ENCODE data around the gene IGF1R.

The IGF1R gene

DNA sequence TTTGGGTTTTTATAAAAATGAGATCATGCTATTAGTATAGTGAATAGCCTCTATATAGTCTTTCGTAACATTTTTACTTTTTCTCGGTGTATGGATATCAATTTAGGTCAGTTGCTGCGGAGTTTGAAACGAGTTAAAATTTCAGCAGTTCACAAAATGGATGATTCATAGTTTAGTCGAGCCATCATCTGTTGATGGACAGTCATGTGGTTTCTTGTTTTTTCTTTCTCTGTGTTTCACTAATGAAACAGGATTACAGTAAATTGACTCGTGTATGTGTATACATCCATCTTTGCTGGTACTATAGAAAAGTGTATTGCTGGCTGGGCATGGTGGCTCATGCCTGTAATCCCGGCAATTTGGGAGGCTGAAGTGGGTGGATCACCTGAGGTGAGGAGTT lies 106.8 kb downstream of the IGF1R start:
- H3K27ac ChIP-seq (ENCODE audit: insufficient read depth, low read length, poor library complexity, severe bottlenecking), result no peak overlapping the region
- no peaks in the 10 kb centered on the region for H3K9me3 ChIP-seq (ENCODE audit: control insufficient read depth, low read length)
- H3K4me1 ChIP-seq (ENCODE audit: control insufficient read depth, insufficient read depth, low read length, poor library complexity, severe bottlenecking), result no peaks in the 10 kb centered on the region
- H3K36me3 ChIP-seq (ENCODE audit: control insufficient read depth, insufficient read depth, low read length), result no peaks in the 10 kb centered on the region
- no peak overlapping the region for H3K4me3 ChIP-seq (ENCODE audit: insufficient read depth, low read depth, low read length, poor library complexity, severe bottlenecking)
- DNase-seq, result no peak
- H3K27me3 ChIP-seq (replicated peaks; ENCODE audit: control insufficient read depth, insufficient read depth, low read length, poor library complexity, severe bottlenecking), result no peaks in the 10 kb centered on the region

DNA sequence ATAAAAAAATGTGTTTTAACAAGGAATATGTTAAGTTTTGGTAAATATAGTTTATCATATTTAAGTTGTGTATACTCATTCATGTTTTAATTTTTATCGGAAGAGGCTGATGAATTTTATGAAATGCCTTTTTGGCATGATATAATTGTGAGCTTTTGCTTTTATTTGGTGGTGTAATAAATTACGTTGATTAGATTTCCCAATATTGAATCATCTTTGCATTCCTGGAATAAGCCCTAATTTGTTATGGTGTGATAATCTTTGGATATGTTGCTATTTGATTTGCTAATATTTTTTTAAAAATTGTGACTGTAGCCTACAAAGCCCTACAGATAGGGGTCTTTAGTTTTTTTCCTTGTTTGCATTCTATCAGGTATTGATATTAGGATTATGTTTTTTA lies 107.4 kb downstream of the IGF1R start:
- no peak overlapping the region for H3K4me3 ChIP-seq (ENCODE audit: insufficient read depth, low read depth, low read length, poor library complexity, severe bottlenecking)
- no peak overlapping the region for H3K27ac ChIP-seq (ENCODE audit: insufficient read depth, low read length, poor library complexity, severe bottlenecking)
- H3K27me3 ChIP-seq (replicated peaks; ENCODE audit: control insufficient read depth, insufficient read depth, low read length, poor library complexity, severe bottlenecking), result no peaks in the 10 kb centered on the region
- DNase-seq, result no peak
- H3K36me3 ChIP-seq (ENCODE audit: control insufficient read depth, insufficient read depth, low read length), result no peaks in the 10 kb centered on the region
- H3K9me3 ChIP-seq (ENCODE audit: control insufficient read depth, low read length), result no peaks in the 10 kb centered on the region
- H3K4me1 ChIP-seq (ENCODE audit: control insufficient read depth, insufficient read depth, low read length, poor library complexity, severe bottlenecking), result no peaks in the 10 kb centered on the region

DNA sequence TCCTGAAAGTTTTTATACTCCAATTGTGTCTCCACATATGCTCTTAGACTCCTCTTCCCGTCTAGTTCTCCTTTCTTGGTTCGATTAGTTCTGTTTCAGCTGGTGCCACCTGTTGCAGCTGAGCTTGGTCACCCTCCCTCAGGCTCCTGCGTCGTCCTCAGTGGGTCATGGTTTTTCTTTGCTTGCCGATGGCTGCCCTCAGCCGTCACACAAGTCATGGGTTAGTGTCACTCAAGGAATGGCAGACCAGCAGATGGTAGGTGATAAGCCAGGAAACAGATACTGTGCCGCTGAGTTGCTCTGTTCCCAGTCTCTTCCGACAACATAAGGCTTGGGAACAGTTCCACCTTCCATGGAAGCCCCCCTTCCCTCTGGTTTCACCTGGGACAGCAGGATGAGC lies 109.9 kb downstream of the IGF1R start:
- Histone ChIP-seq H3K4me1 (ENCODE audit: control insufficient read depth, insufficient read depth, low read length, poor library complexity, severe bottlenecking) (no peaks in the 10 kb centered on the region), H3K27ac (ENCODE audit: insufficient read depth, low read length, poor library complexity, severe bottlenecking) (no peak overlapping the region), H3K9me3 (ENCODE audit: control insufficient read depth, low read length) (no peaks in the 10 kb centered on the region), H3K27me3 (replicated peaks; ENCODE audit: control insufficient read depth, insufficient read depth, low read length, poor library complexity, severe bottlenecking) (no peaks in the 10 kb centered on the region), H3K4me3 (ENCODE audit: insufficient read depth, low read depth, low read length, poor library complexity, severe bottlenecking) (no peak overlapping the region), H3K36me3 (ENCODE audit: control insufficient read depth, insufficient read depth, low read length) (no peaks in the 10 kb centered on the region)
- no peak for DNase-seq

DNA sequence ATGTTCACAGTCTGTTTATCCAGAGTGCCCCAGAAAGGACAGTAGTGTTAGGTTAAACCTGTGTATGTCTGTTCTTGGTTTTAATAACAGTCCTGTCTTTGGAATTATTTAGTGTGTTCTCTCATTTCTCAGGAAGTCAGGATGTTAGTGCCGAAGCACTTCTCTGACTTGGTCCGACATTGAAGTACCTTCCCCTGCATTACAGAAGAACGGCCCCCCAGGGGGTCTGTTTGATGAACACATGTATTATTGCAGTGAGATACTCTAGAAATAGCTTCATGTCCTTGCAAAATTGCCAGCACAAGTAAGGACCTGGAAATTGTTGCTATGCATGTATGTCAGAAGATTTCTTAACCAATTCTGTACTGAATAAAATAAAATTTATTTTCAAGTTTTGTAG lies 110.9 kb downstream of the IGF1R start:
- Histone ChIP-seq H3K27ac (ENCODE audit: insufficient read depth, low read length, poor library complexity, severe bottlenecking) (no peak overlapping the region), H3K9me3 (ENCODE audit: control insufficient read depth, low read length) (no peaks in the 10 kb centered on the region), H3K36me3 (ENCODE audit: control insufficient read depth, insufficient read depth, low read length) (no peaks in the 10 kb centered on the region), H3K4me3 (ENCODE audit: insufficient read depth, low read depth, low read length, poor library complexity, severe bottlenecking) (no peak overlapping the region), H3K27me3 (replicated peaks; ENCODE audit: control insufficient read depth, insufficient read depth, low read length, poor library complexity, severe bottlenecking) (no peaks in the 10 kb centered on the region), H3K4me1 (ENCODE audit: control insufficient read depth, insufficient read depth, low read length, poor library complexity, severe bottlenecking) (no peaks in the 10 kb centered on the region)
- DNase-seq, result no peak

DNA sequence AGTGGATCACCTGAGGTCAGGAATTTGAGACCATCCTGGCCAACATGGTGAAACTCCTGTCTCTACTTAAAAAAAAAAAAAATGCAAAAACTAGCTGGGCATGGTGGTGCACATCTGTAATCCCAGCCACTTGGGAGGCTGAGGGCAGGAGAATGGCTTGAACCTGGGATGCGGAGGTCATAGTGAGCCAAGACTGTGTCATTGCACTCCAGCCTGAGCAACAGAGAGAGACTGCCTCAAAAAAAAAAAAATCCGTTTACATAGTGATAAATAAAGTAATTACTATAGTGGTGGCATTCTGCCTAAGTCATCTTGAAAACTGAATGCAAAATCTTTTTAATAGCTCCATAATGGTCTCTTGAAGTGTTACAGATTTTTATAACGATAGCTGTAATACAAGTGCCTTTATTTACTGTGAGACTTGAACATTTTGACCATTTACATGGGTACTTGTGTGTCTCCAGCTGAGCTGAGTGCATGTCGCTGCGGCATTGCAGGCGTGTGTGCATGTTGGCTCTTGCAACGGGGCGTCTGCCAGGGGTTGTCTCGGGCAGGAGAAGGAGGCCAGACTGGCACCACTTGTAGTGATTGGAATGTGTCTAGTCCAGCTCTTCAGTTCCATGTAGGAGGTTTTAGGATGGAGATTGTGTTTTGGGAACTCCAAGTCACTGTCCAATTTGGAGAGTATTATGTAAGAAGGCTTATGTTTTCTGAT lies 111.9 kb downstream of the IGF1R start:
- H3K27ac ChIP-seq (ENCODE audit: insufficient read depth, low read length, poor library complexity, severe bottlenecking), result no peak overlapping the region
- H3K4me3 ChIP-seq (ENCODE audit: insufficient read depth, low read depth, low read length, poor library complexity, severe bottlenecking), result no peak overlapping the region
- no peak for DNase-seq
- no peaks in the 10 kb centered on the region for H3K9me3 ChIP-seq (ENCODE audit: control insufficient read depth, low read length)
- H3K27me3 ChIP-seq (replicated peaks; ENCODE audit: control insufficient read depth, insufficient read depth, low read length, poor library complexity, severe bottlenecking), result no peaks in the 10 kb centered on the region
- no peaks in the 10 kb centered on the region for H3K4me1 ChIP-seq (ENCODE audit: control insufficient read depth, insufficient read depth, low read length, poor library complexity, severe bottlenecking)
- H3K36me3 ChIP-seq (ENCODE audit: control insufficient read depth, insufficient read depth, low read length), result no peaks in the 10 kb centered on the region

DNA sequence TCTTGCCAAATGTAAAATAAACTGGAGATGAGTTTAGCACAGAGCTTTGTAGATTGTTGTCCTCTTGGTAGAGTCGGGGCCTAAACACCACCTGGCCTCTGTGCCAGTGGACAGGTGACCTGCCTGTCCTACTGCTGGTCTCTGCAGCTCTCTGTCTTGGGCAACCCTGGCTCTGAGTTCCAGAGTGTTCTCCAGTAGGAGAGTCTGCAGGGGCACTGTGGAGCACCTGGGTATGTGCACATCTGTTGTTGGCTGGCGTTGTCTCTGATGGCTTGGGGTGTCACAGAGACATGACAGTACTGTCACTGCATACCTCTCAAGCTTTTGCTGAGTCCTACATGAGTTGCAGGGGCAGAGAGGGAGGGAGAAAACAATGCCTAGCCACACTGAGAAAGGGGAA lies 112.6 kb downstream of the IGF1R start:
- H3K27ac ChIP-seq (ENCODE audit: insufficient read depth, low read length, poor library complexity, severe bottlenecking), result no peak overlapping the region
- H3K4me3 ChIP-seq (ENCODE audit: insufficient read depth, low read depth, low read length, poor library complexity, severe bottlenecking), result no peak overlapping the region
- no peaks in the 10 kb centered on the region for H3K9me3 ChIP-seq (ENCODE audit: control insufficient read depth, low read length)

DNA sequence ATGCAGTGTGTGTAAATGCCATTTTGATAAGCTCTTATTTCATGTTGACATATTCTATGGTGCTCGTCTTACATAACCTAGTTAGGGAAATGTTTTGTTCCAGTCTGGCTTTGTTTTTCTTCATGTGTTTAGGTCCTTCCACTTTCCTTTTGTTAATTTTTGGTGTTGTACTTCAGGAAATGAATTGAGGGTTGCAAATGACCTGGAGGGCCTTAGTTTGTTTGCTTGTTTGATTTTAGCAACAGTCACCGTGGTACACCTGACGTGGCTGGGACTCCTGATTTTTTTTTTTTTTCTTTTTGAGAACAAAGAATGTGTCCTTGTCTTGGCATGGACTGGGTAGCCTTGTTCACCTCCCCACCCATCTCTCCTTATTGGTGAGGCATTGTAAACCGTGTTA lies 114.8 kb downstream of the IGF1R start:
- no peak overlapping the region for H3K27ac ChIP-seq (ENCODE audit: insufficient read depth, low read length, poor library complexity, severe bottlenecking)
- H3K36me3 ChIP-seq (ENCODE audit: control insufficient read depth, insufficient read depth, low read length), result no peaks in the 10 kb centered on the region

More for the DNA sequence above, 112.6 kb downstream of the IGF1R start:
- Histone ChIP-seq H3K27me3 (replicated peaks; ENCODE audit: control insufficient read depth, insufficient read depth, low read length, poor library complexity, severe bottlenecking) (no peaks in the 10 kb centered on the region), H3K4me1 (ENCODE audit: control insufficient read depth, insufficient read depth, low read length, poor library complexity, severe bottlenecking) (no peaks in the 10 kb centered on the region), H3K36me3 (ENCODE audit: control insufficient read depth, insufficient read depth, low read length) (no peaks in the 10 kb centered on the region)
- no peak for DNase-seq

DNA sequence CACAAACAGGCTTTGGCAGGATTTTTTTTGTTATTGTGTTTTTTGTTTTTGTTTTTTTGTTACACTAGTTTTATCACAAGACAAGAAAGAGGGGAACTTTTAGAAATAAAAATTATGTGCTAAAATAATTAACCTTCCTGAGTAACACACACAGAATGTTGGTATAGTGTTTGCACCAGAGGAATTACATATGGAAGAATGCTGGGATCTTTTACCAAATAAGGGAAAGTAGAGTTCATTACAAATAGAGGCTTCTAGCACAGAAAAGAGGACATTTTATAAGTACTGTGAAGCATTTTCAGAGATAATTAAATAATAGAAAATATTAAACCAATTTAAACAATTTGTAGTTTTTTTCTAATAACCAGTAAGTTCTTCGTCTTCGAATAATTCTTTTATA lies 116.0 kb downstream of the IGF1R start:
- Histone ChIP-seq H3K27me3 (replicated peaks; ENCODE audit: control insufficient read depth, insufficient read depth, low read length, poor library complexity, severe bottlenecking) (no peaks in the 10 kb centered on the region), H3K9me3 (ENCODE audit: control insufficient read depth, low read length) (no peaks in the 10 kb centered on the region), H3K4me3 (ENCODE audit: insufficient read depth, low read depth, low read length, poor library complexity, severe bottlenecking) (no peak overlapping the region), H3K36me3 (ENCODE audit: control insufficient read depth, insufficient read depth, low read length) (no peaks in the 10 kb centered on the region), H3K4me1 (ENCODE audit: control insufficient read depth, insufficient read depth, low read length, poor library complexity, severe bottlenecking) (no peaks in the 10 kb centered on the region), H3K27ac (ENCODE audit: insufficient read depth, low read length, poor library complexity, severe bottlenecking) (no peak overlapping the region)
- DNase-seq, result no peak

More for the DNA sequence above, 114.8 kb downstream of the IGF1R start:
- H3K4me3 ChIP-seq (ENCODE audit: insufficient read depth, low read depth, low read length, poor library complexity, severe bottlenecking), result no peak overlapping the region
- H3K27me3 ChIP-seq (replicated peaks; ENCODE audit: control insufficient read depth, insufficient read depth, low read length, poor library complexity, severe bottlenecking), result no peaks in the 10 kb centered on the region
- H3K4me1 ChIP-seq (ENCODE audit: control insufficient read depth, insufficient read depth, low read length, poor library complexity, severe bottlenecking), result no peaks in the 10 kb centered on the region
- DNase-seq, result no peak
- no peaks in the 10 kb centered on the region for H3K9me3 ChIP-seq (ENCODE audit: control insufficient read depth, low read length)

DNA sequence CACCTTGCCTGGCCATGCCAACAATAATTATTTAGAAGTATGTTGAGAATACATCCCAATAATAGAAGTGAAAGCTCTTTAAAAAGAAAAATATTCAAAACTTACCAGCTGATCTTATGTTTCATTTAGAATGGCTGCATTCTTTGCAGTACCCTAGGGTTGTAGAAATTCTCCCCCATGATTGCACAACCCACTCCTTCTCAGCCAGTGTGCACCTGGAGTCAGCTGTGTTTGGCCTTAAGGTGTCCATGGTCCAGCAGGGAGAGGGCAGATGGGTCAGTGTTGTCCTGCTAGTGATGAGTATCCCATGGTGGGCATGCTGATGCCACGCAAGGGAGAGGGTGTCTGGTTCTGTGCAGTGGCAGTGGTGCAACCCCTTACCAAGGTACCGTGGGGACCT lies 117.3 kb downstream of the IGF1R start:
- H3K9me3 ChIP-seq (ENCODE audit: control insufficient read depth, low read length), result no peaks in the 10 kb centered on the region
- H3K27ac ChIP-seq (ENCODE audit: insufficient read depth, low read length, poor library complexity, severe bottlenecking), result no peak overlapping the region
- no peaks in the 10 kb centered on the region for H3K36me3 ChIP-seq (ENCODE audit: control insufficient read depth, insufficient read depth, low read length)
- H3K4me3 ChIP-seq (ENCODE audit: insufficient read depth, low read depth, low read length, poor library complexity, severe bottlenecking), result no peak overlapping the region
- H3K27me3 ChIP-seq (replicated peaks; ENCODE audit: control insufficient read depth, insufficient read depth, low read length, poor library complexity, severe bottlenecking), result no peaks in the 10 kb centered on the region
- H3K4me1 ChIP-seq (ENCODE audit: control insufficient read depth, insufficient read depth, low read length, poor library complexity, severe bottlenecking), result no peaks in the 10 kb centered on the region
- no peak for DNase-seq

DNA sequence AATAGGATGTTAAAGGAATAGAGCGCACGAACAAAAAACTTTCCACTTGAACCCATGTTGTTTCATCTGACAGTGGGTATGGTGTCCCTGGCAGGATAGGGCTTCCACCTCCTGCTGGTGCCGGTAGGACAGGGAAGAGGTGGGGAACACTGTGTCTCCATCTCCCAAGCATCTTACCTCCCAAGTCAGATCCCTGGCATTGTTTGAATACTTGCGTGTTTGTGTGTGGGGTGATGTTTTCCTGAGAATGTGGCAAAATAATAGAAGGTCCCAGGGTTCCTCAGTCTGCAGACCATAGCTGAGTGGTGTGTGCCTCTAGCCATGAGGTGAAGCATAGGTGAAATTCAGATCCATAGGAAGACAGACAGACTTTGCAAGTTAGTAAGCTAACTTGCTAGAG lies 119.4 kb downstream of the IGF1R start:
- H3K27ac ChIP-seq (ENCODE audit: insufficient read depth, low read length, poor library complexity, severe bottlenecking), result no peak overlapping the region
- no peak for DNase-seq
- H3K4me3 ChIP-seq (ENCODE audit: insufficient read depth, low read depth, low read length, poor library complexity, severe bottlenecking), result no peak overlapping the region
- no peaks in the 10 kb centered on the region for H3K9me3 ChIP-seq (ENCODE audit: control insufficient read depth, low read length)
- H3K36me3 ChIP-seq (ENCODE audit: control insufficient read depth, insufficient read depth, low read length), result no peaks in the 10 kb centered on the region
- H3K27me3 ChIP-seq (replicated peaks; ENCODE audit: control insufficient read depth, insufficient read depth, low read length, poor library complexity, severe bottlenecking), result no peaks in the 10 kb centered on the region
- no peaks in the 10 kb centered on the region for H3K4me1 ChIP-seq (ENCODE audit: control insufficient read depth, insufficient read depth, low read length, poor library complexity, severe bottlenecking)

All from effector memory CD4-positive, alpha-beta T cell (primary cell).